Body of pancreas (tissue), 4 donors: ENCODE data around the gene RREB1. TPM values are rescaled to one million over a fixed set of nuclear protein-coding genes. Genes with fewer than 3 reads are reported as not detected.

Experiments used
- ATAC-seq: fragments of 150-250 bp; one replicate; pipeline ENCODE4 v1.9.1; 2016
- DNase-seq, 4 donors: peaks; one replicate each; pipeline ENCODE4 v3.0.0-alpha.2; 2019
- H3K27ac ChIP-seq, 4 donors: fragments of 200-600 bp; sonication (generic); 1 replicate in 3 of 4; 2 replicates in 1 of 4; pipeline versions ENCODE4 v1.5.1 to v1.6.1; 2016 to 2019; ENCODE audit warnings: mild to moderate bottlenecking in 1 of 4, mixed read lengths in 1 of 4, moderate library complexity in 1 of 4
- H3K27me3 ChIP-seq, 2 donors: fragments of 200-600 bp; sonication (generic); one replicate each; pipeline ENCODE4 v1.6.0; 2016; ENCODE audit warnings: mild to moderate bottlenecking in 1 of 2
- H3K36me3 ChIP-seq, 2 donors: fragments of 200-600 bp; sonication (generic); replicated peaks in 1 of 2; 2 replicates each; pipeline ENCODE4 v1.5.1; 2016; ENCODE audit warnings: low read depth in 2 of 2; ENCODE audit not compliant: insufficient read depth in 1 of 2
- H3K4me1 ChIP-seq: fragments of 200-600 bp; sonication (generic); one replicate; pipeline ENCODE4 v1.6.0; 2016
- H3K4me3 ChIP-seq, 2 donors: fragments of 200-600 bp; sonication (generic); 1 replicate in 1 of 2; 2 replicates in 1 of 2; pipeline ENCODE4 v1.5.1; 2016 to 2019
- H3K9me3 ChIP-seq, 3 donors: fragments of 200-600 bp; sonication (generic); 1 replicate in 2 of 3; 2 replicates in 1 of 3; pipeline ENCODE4 v1.5.1; 2016
- CTCF ChIP-seq, 7 experiments: fragments of 450-650 bp in 4 of 7; fragments of 200-600 bp in 3 of 7; sonication (generic) in 3 of 7; IDR thresholded peaks; one replicate each; pipeline ENCODE4 v1.5.1; 2016 to 2019; ENCODE audit warnings: antibody characterized with exemption in 7 of 7
- POLR2A ChIP-seq, 3 donors: fragments of 450-650 bp; IDR thresholded peaks; one replicate each; pipeline ENCODE4 v1.6.1; 2016; ENCODE audit warnings: antibody characterized with exemption in 3 of 3, mild to moderate bottlenecking in 2 of 3
- WGBS, 2 donors: methylation state at CpG; one replicate each; pipeline ENCODE4 v1.1.5; 2017; 5-methylcytosine and 5-hydroxymethylcytosine counted together
- intact Hi-C: fragments of 100-400 bp; cut with DNase I; formaldehyde crosslinking; loops from one replicate; pipeline ENCODE4 v1.15.1; 2023
- total RNA-seq, 2 donors: library from RNA; depleted of rRNA; stranded (reverse); fragments of >200 nt; gene quantifications; one replicate each; pipeline ENCODE4 v1.1.0, GENCODE V29; 2016

The RREB1 gene
- total RNA-seq, 2 donors from 2014 or later: 33.5 to 44.8 TPM

GRCh38 chr6:7129784-7130569 lies 22.2 kb downstream of the RREB1 start:
- intact Hi-C loops: no loop called here
- Histone ChIP-seq H3K27me3 (no peaks in the 10 kb centered on the region), H3K36me3 (no peaks in the 10 kb centered on the region), H3K27ac (peak overlapping the region; percentile 55 to 90 (median 80)), H3K9me3 (no peaks in the 10 kb centered on the region), H3K4me1 (peaks cover 61% of the 10 kb centered on the region), H3K4me3 (no peak overlapping the region)
- 36 to 46% methylated on average over 9 of the region's 9 CpGs for WGBS, 2 donors
- peak; percentile 96 for ATAC-seq
- DNase-seq: peak; percentile 71 to 85 (median 82)
- no peak for TF ChIP-seq CTCF (IDR thresholded peaks at IDR 0.05)
- TF ChIP-seq POLR2A (IDR thresholded peaks at IDR 0.05): no peak

GRCh38 chr6:7131390-7131789 lies 23.6 kb downstream of the RREB1 start:
- DNase-seq: no peak
- TF ChIP-seq CTCF (IDR thresholded peaks at IDR 0.05) (no peak), POLR2A (IDR thresholded peaks at IDR 0.05) (no peak)
- intact Hi-C loops: no loop called here
- Histone ChIP-seq H3K36me3 (no peaks in the 10 kb centered on the region), H3K4me3 (no peak overlapping the region), H3K27ac (peak overlapping the region in 3 of 4 donors; percentile 13 to 40 (median 36)), H3K27me3 (no peaks in the 10 kb centered on the region), H3K4me1 (peaks cover 70% of the 10 kb centered on the region), H3K9me3 (no peaks in the 10 kb centered on the region)
- WGBS, 2 donors: 89 to 93% methylated on average over 3 of the region's 3 CpGs
- no peak for ATAC-seq

- Histone ChIP-seq H3K27ac (peak overlapping the region in 1 of 4 donors; percentile 14), H3K4me1 (peaks cover 81% of the 10 kb centered on the region), H3K9me3 (no peaks in the 10 kb centered on the region), H3K27me3 (no peaks in the 10 kb centered on the region), H3K4me3 (no peak overlapping the region), H3K36me3 (no peaks in the 10 kb centered on the region)
- intact Hi-C loops: no loop called here
- ATAC-seq: no peak
- no peak for DNase-seq
- WGBS, 2 donors: 89% methylated on average over 8 of the region's 8 CpGs
- no peak for TF ChIP-seq CTCF (IDR thresholded peaks at IDR 0.05)
- TF ChIP-seq POLR2A (IDR thresholded peaks at IDR 0.05): no peak
Observed at GRCh38 chr6:7132398-7133035, 24.8 kb downstream of the RREB1 start.

GRCh38 chr6:7134999-7135745 lies 27.4 kb downstream of the RREB1 start:
- DNase-seq (no peak), ATAC-seq (no peak)
- no peak overlapping the region for H3K4me3 ChIP-seq
- TF ChIP-seq POLR2A (IDR thresholded peaks at IDR 0.05) (no peak), CTCF (IDR thresholded peaks at IDR 0.05) (no peak)
- peaks cover 90% of the 10 kb centered on the region for H3K4me1 ChIP-seq
- H3K27ac ChIP-seq: peak overlapping the region in 2 of 4 donors; percentile 26 to 99
- no peaks in the 10 kb centered on the region for H3K27me3 ChIP-seq
- WGBS, 2 donors: 67 to 74% methylated on average over 4 of the region's 4 CpGs
- intact Hi-C loops: no loop called here
- no peaks in the 10 kb centered on the region for H3K36me3 ChIP-seq
- no peaks in the 10 kb centered on the region for H3K9me3 ChIP-seq
